KBM-7 (cell line): ENCODE results near the gene GNGT2.

Experiments used
- DNase-seq: peaks from one replicate; pipeline ENCODE4 v3.0.0-alpha.2; 2015
- in situ Hi-C: fragments of 300-500 bp; cut with MboI; formaldehyde crosslinking; loops from 2 replicates; pipeline ENCODE4 v1.14.3; 2020; ENCODE audit warnings: low sequenced_read_pairs, low pct_unique_long_range_greater_than_20kb, mixed read lengths

Gene GNGT2

GRCh38 chr17:49230636-49231562 is 20.5 kb upstream of the GNGT2 start, which contains the start of gene PHOSPHO1:
Gene PHOSPHO1, minus strand, starts transcription at chr17:49230787. Its CDS starts 4,096 bp downstream, at chr17:49226691.
- peak; percentile 90 for DNase-seq
- in situ Hi-C loops, result no loop called here

- DNase-seq, result no peak
- in situ Hi-C loops, result no loop called here
These were observed 19.6 kb upstream of the GNGT2 start for GRCh38 chr17:49229805-49230600.

GRCh38 chr17:49229076-49229804 is 18.9 kb upstream of the GNGT2 start:
- in situ Hi-C loops, result no loop called here

GRCh38 chr17:49227436-49228261 is 17.3 kb upstream of the GNGT2 start:
- peak; percentile 82 for DNase-seq
- in situ Hi-C loops, result no loop called here

More at GRCh38 chr17:49229076-49229804, 18.9 kb upstream of the GNGT2 start:
- DNase-seq, result no peak

- no peak for DNase-seq
- in situ Hi-C loops, result no loop called here
These were observed 16.5 kb upstream of the GNGT2 start for GRCh38 chr17:49226771-49227435.

GRCh38 chr17:49225554-49226236 is 15.3 kb upstream of the GNGT2 start:
- DNase-seq, result no peak
- in situ Hi-C loops, result no loop called here

GRCh38 chr17:49224997-49225337 is 14.6 kb upstream of the GNGT2 start:
- in situ Hi-C loops, result no loop called here
- DNase-seq, result no peak

GRCh38 chr17:49224198-49224996 is 14.0 kb upstream of the GNGT2 start:
- no peak for DNase-seq
- in situ Hi-C loops, result no loop called here

- DNase-seq, result peak; percentile 71
- in situ Hi-C loops, result no loop called here
These were observed 13.3 kb upstream of the GNGT2 start for GRCh38 chr17:49223517-49224197.

- in situ Hi-C loops, result no loop called here
- no peak for DNase-seq
These were observed 12.8 kb upstream of the GNGT2 start for GRCh38 chr17:49223168-49223516.

GRCh38 chr17:49219987-49220386 is 9.6 kb upstream of the GNGT2 start:
- no peak for DNase-seq
- in situ Hi-C loops, result no loop called here

GRCh38 chr17:49218941-49219913 is 8.9 kb upstream of the GNGT2 start:
- in situ Hi-C loops, result no loop called here
- DNase-seq, result peak; percentile 52

- in situ Hi-C loops, result no loop called here
- peak; percentile 75 for DNase-seq
These were observed 7.5 kb upstream of the GNGT2 start for GRCh38 chr17:49217651-49218413.

- in situ Hi-C loops, result no loop called here
- DNase-seq, result peak; percentile 66
These were observed 6.7 kb upstream of the GNGT2 start for GRCh38 chr17:49216953-49217650.
